Spleen (tissue), 7 donors: Measurements from ENCODE around the gene RYR1.

Experiments
- CTCF ChIP-seq, 11 experiments: fragments of 200-600 bp in 7 of 11; fragments of 450-650 bp in 4 of 11; sonication (generic) in 4 of 11; IDR thresholded peaks in 8 of 11; conservative IDR thresholded peaks in 3 of 11; 1 replicate in 7 of 11; 2 replicates in 4 of 11; pipeline versions ENCODE4 v1.4.0 to v1.8.0; 2016 to 2021; ENCODE audit warnings: antibody characterized with exemption in 11 of 11, inconsistent platforms in 4 of 11, mild to moderate bottlenecking in 1 of 11
- POLR2AphosphoS5 ChIP-seq, 3 donors: sonication (generic); formaldehyde crosslinking; IDR thresholded peaks; one replicate each; pipeline ENCODE4 v1.5.1; 2017; ENCODE audit warnings: antibody characterized with exemption in 3 of 3
- donor health status: DM: no; HTN: no; CAD: no; lungs with moderate emphysema.
- donor health status: DM: no; HTN: no; CAD: no.
- donor health status: DM: no; HTN: no; CAD: no.

- no peak for TF ChIP-seq CTCF (IDR thresholded peaks at IDR 0.05 in 8 of 11, conservative IDR thresholded peaks at IDR 0.05 in 3 of 11)
- TF ChIP-seq POLR2AphosphoS5 (IDR thresholded peaks at IDR 0.05): peak in 1 of 3 donors; percentile 43
Measured at GRCh38 chr19:38425810-38426466, 7.6 kb upstream of the RYR1 start, which contains the start of gene RASGRP4.
